ENCODE measurements around the gene GPR87.

Gene GPR87

GRCh38 chr3:151328298-151328995 is 11.8 kb upstream of the GPR87 start:
- no peak for TF ChIP-seq SPI1 (IDR thresholded peaks at IDR 0.05; ENCODE audit: borderline replicate concordance, low read depth)
- no peak for TF ChIP-seq GABPA (IDR thresholded peaks at IDR 0.05; ENCODE audit: low read depth)
- no peak for TF ChIP-seq CTCF (IDR thresholded peaks at IDR 0.05; ENCODE audit: insufficient read depth, low read length)
- TF ChIP-seq REST (IDR thresholded peaks at IDR 0.05; ENCODE audit: insufficient replicate concordance, low read depth): no peak
- no peak for TF ChIP-seq POLR2AphosphoS5 (IDR thresholded peaks at IDR 0.05; ENCODE audit: low read depth)
- H3K4me3 ChIP-seq (replicated peaks; ENCODE audit: insufficient read depth, low read length): peak overlapping the region; percentile 44
- DNase-seq (ENCODE audit: low read depth in 1 of 2, low spot score in 1 of 2): peak; percentile 49 to 65
- peak overlapping the region; percentile 72 for H3K27ac ChIP-seq (replicated peaks)
- H3K27me3 ChIP-seq (ENCODE audit: insufficient read depth, poor library complexity, severe bottlenecking): no peaks in the 10 kb centered on the region

DNA sequence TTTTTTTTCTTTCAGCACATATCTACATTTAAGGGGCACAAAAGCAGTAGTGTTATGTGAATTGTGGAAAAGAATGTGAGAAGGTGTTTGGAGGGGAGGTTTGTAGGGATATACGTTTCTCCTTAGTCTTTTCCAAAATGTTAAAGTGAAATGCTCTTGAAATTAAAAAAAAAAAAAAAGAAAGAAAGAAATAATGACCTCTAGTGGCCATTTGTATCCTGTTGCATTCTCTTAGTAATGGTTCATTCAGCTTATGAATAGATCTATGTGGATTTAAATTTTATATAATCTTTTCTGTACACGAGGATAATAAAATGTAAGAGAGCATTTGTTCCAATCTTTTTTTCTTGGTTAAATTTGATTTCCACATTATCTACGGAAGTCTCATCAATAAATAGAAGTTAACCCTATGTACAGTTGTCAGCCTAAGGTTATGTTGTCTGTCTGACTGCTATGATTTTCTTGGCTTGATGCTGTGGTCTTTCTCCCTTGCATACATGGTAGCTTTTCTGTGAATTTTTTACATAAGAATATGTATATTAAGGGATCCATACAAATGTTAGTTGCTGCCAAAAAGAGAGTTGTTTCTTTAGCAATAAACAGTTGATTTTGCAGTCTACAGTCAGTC is 11.1 kb upstream of the GPR87 start:
- Histone ChIP-seq H3K27ac (replicated peaks) (peak overlapping the region; percentile 72), H3K4me3 (replicated peaks; ENCODE audit: insufficient read depth, low read length) (peak overlapping the region; percentile 44), H3K27me3 (ENCODE audit: insufficient read depth, poor library complexity, severe bottlenecking) (no peaks in the 10 kb centered on the region)
- DNase-seq (ENCODE audit: low read depth in 1 of 2, low spot score in 1 of 2): no peak
- TF ChIP-seq POLR2AphosphoS5 (IDR thresholded peaks at IDR 0.05; ENCODE audit: low read depth) (no peak), SPI1 (IDR thresholded peaks at IDR 0.05; ENCODE audit: borderline replicate concordance, low read depth) (no peak), CTCF (IDR thresholded peaks at IDR 0.05; ENCODE audit: insufficient read depth, low read length) (peak; percentile 26)

DNA sequence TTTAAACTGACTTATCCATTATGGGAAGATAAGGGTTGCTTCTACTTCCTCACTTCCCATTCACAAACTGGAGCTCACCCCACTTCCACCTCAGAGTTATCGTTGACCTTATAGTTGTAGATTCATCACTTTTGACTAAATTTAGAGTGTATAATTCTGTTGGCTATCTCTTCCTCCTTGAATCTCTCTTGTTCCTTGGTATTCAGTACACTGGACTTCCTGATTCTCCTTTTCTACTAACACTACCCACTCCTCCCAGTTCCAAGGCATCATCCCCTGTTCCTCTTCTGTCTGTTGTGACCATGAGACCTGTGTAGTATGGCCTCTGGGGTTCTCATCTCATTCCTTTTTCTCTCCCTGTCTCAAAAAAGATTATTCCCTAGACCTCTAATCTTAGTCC is 5.9 kb upstream of the GPR87 start:
- H3K4me3 ChIP-seq (replicated peaks; ENCODE audit: insufficient read depth, low read length): no peak overlapping the region
- H3K27me3 ChIP-seq (ENCODE audit: insufficient read depth, poor library complexity, severe bottlenecking): no peaks in the 10 kb centered on the region
- no peak for DNase-seq (ENCODE audit: low read depth in 1 of 2, low spot score in 1 of 2)
- H3K27ac ChIP-seq (replicated peaks): no peak overlapping the region
- TF ChIP-seq GABPA (IDR thresholded peaks at IDR 0.05; ENCODE audit: low read depth): no peak
- peak; percentile 32; the same call in 1 of the 2 replicates for TF ChIP-seq SPI1 (IDR thresholded peaks at IDR 0.05; ENCODE audit: borderline replicate concordance, low read depth)

DNA sequence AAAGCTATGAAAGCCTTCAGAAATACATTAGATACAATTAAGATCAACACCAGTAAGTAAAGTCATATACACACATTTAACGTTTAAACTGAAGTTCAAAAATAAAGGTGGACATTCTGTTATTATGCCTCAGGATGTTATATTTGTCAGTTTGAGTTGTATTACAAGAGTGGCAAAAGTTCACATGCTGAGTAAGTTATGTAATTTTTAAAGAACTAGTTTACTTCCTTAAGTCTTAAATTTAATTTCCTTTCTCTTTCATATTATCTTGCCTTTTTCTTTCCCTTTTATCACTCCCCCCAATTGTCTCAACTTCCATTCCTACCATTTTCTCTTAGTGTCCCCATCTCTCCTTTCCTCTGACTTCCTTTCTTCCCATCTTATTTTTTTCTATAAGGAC is 4.9 kb upstream of the GPR87 start:
- Histone ChIP-seq H3K4me3 (replicated peaks; ENCODE audit: insufficient read depth, low read length) (no peak overlapping the region), H3K27me3 (ENCODE audit: insufficient read depth, poor library complexity, severe bottlenecking) (no peaks in the 10 kb centered on the region)
- TF ChIP-seq REST (IDR thresholded peaks at IDR 0.05; ENCODE audit: insufficient replicate concordance, low read depth) (no peak), POLR2AphosphoS5 (IDR thresholded peaks at IDR 0.05; ENCODE audit: low read depth) (no peak), SPI1 (IDR thresholded peaks at IDR 0.05; ENCODE audit: borderline replicate concordance, low read depth) (no peak), CTCF (IDR thresholded peaks at IDR 0.05; ENCODE audit: insufficient read depth, low read length) (no peak), GABPA (IDR thresholded peaks at IDR 0.05; ENCODE audit: low read depth) (no peak)

More for the DNA sequence above, 4.9 kb upstream of the GPR87 start:
- no peak for DNase-seq (ENCODE audit: low read depth in 1 of 2, low spot score in 1 of 2)
- H3K27ac ChIP-seq (replicated peaks): peak overlapping the region; percentile 22; the same call in 1 of the 2 replicates

Data from HL-60 (cell line).